Right cardiac atrium (tissue), 5 donors: ENCODE results near the gene SMIM34. TPM values are rescaled to one million over a fixed set of nuclear protein-coding genes. Genes with fewer than 3 reads are reported as not detected.
A peak's percentile ranks its signal among the peaks of the same experiment; 100 is the strongest.
"Not testable (repeated sequence)": the region's sequence is repeated elsewhere in the genome, so short reads cannot be mapped to it uniquely, and the experiment has no call there.

Source experiments
- ATAC-seq, 2 donors: fragments of 200-7000 bp; cut with Tn5 transposase; one replicate each; pipeline versions ENCODE4 v1.8.0 to v1.9.1; 2020; ENCODE audit warnings: moderate library complexity in 2 of 2, mild to moderate bottlenecking in 1 of 2
- DNase-seq, 3 donors: peaks; one replicate each; pipeline ENCODE4 v3.0.0-alpha.2; 2020
- H3K27ac ChIP-seq: one replicate; pipeline ENCODE4 v1.5.1; 2013; ENCODE audit warnings: mild to moderate bottlenecking, low read length, control low read depth, moderate library complexity
- H3K27me3 ChIP-seq: one replicate; pipeline ENCODE4 v1.6.1; 2013; ENCODE audit not compliant: control insufficient read depth, insufficient read depth
- H3K4me1 ChIP-seq: one replicate; pipeline ENCODE4 v1.6.1; 2013; ENCODE audit warnings: low read length; ENCODE audit not compliant: control insufficient read depth, insufficient read depth
- H3K4me3 ChIP-seq: one replicate; pipeline ENCODE4 v1.5.1; 2013; ENCODE audit warnings: low read length, control low read depth
- H3K9me3 ChIP-seq: one replicate; pipeline ENCODE4 v1.6.1; 2013; ENCODE audit warnings: low read length; ENCODE audit not compliant: control insufficient read depth
- WGBS: extraction: QIAGEN DNeasy Blood & Tissue Kit; methylation state at CpG from one replicate; pipeline ENCODE4 v1.1.7; 2013; 5-methylcytosine and 5-hydroxymethylcytosine counted together
- intact Hi-C, 4 donors: fragments of 100-400 bp; cut with DNase I; formaldehyde crosslinking; loops; one replicate each; pipeline versions ENCODE4 v1.11.0 to v1.14.0; 2022 to 2023
- polyA plus RNA-seq: library from polyadenylated mRNA; stranded (reverse); fragments of 200-250 nt; gene quantifications from one replicate; pipeline ENCODE4 v1.2.3, GENCODE V29; 2013
- total RNA-seq, 4 donors: library from RNA; stranded (reverse); fragmentation: NEBNext Ultra II Directional; extraction: Animal tissue kit (Norgen Biotek cat#: 25700); gene quantifications; one replicate each; pipeline ENCODE4 v1.2.1, GENCODE V29; 2021
- donor health status: healthy with polysubstance abuse.
- donor health status: DM: no; HTN: yes; CAD: no.
- donor health status: DM: no; HTN: no; CAD: no.
- donor health status: DM: no; HTN: yes; CAD: no; lungs with severe emphysema.
- donor health status: DM: yes; HTN: yes; CAD: no.

SMIM34 gene
- total and polyA plus RNA-seq, 5 donors: 0.26 to 0.34 TPM; not detected in 3

GRCh38 chr21:34374462-34374861 lies 49.3 kb downstream of the SMIM34 start:
- H3K4me1 ChIP-seq, DNase-seq, H3K27me3 ChIP-seq, H3K27ac ChIP-seq, H3K4me3 ChIP-seq, H3K9me3 ChIP-seq, intact Hi-C loops: not testable (repeated sequence)
- peak; percentile 16 to 22 for ATAC-seq
- WGBS: no CpG with 5 or more reads among the region's 8 CpGs

- no peak for DNase-seq
- no peak for ATAC-seq
Observed at GRCh38 chr21:34372321-34372720, 51.4 kb downstream of the SMIM34 start.

DNA sequence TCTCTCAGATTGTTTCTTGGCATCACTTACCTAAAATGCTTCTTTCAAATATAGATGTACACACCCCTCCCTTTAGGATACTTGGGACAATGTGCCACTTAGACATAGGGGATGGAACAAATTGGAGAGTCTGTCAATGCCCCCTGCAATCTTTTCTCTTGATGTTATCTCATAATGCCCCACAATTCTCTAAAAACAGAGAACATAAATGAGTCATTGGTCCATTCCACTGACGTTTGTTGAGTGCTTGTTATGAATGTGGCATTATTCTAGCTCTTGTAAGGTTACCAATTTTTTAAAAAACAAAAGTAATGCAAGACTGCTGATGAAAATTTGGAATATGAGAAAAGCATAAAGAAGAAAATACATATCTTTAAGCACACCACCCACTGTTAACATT lies 54.0 kb downstream of the SMIM34 start:
- Histone ChIP-seq H3K9me3 (no peaks in the 10 kb centered on the region), H3K27me3 (no peaks in the 10 kb centered on the region), H3K4me3 (no peak overlapping the region), H3K27ac (no peak overlapping the region), H3K4me1 (no peaks in the 10 kb centered on the region)
- WGBS: 53% methylated on average over 1 of the region's 1 CpG
- DNase-seq: no peak
- intact Hi-C loops: no loop called here
- ATAC-seq: no peak

More at GRCh38 chr21:34372321-34372720, 51.4 kb downstream of the SMIM34 start:
- intact Hi-C loops: no loop called here
- WGBS: 90% methylated on average over 5 of the region's 5 CpGs
- Histone ChIP-seq H3K27me3 (no peaks in the 10 kb centered on the region), H3K4me1 (no peaks in the 10 kb centered on the region), H3K27ac (no peak overlapping the region), H3K4me3 (no peak overlapping the region), H3K9me3 (no peaks in the 10 kb centered on the region)

Other genes starting within 250 kb of the SMIM34 start
- under 1 TPM in 2 of 4 donors, not detected in 2; 0.33 to 0.37 TPM for gene KCNE2, start 59.9 kb downstream of the SMIM34 start, total RNA-seq
- gene KCNE2, start 59.9 kb downstream of the SMIM34 start, polyA plus RNA-seq: 0.18 TPM
- gene SMIM11, start 48.4 kb downstream of the SMIM34 start, total RNA-seq: 10 to 100 TPM in 3 of 4 donors, 1 to 10 TPM in 1; 8.8 to 12.8 (median 11.3) TPM
- gene SMIM11, start 48.4 kb downstream of the SMIM34 start, polyA plus RNA-seq: 9.9 TPM
- gene KCNE1, start 88.3 kb upstream of the SMIM34 start, total RNA-seq: 10 to 100 TPM in 2 of 4 donors, 1 to 10 TPM in 2; 3.6 to 11.4 (median 9.5) TPM
- gene KCNE1, start 88.3 kb upstream of the SMIM34 start, polyA plus RNA-seq: 3.8 TPM
- gene RCAN1, start 191.2 kb upstream of the SMIM34 start, total RNA-seq: 10 to 100 TPM; 26.7 to 39.7 (median 30.7) TPM
- 32.4 TPM for gene RCAN1, start 191.2 kb upstream of the SMIM34 start, polyA plus RNA-seq
- 10 to 100 TPM in 3 of 4 donors, 1 to 10 TPM in 1; 7.1 to 13.7 (median 12.8) TPM for gene CLIC6, start 245.0 kb upstream of the SMIM34 start, total RNA-seq
- 6.1 TPM for gene CLIC6, start 245.0 kb upstream of the SMIM34 start, polyA plus RNA-seq